ENCODE data around the gene UGT1A8. TPM values are rescaled to one million over a fixed set of nuclear protein-coding genes. Genes with fewer than 3 reads are reported as not detected.

UGT1A8 gene
- total RNA-seq, 1 donor from 2014 or later, result 0.17 TPM

DNA sequence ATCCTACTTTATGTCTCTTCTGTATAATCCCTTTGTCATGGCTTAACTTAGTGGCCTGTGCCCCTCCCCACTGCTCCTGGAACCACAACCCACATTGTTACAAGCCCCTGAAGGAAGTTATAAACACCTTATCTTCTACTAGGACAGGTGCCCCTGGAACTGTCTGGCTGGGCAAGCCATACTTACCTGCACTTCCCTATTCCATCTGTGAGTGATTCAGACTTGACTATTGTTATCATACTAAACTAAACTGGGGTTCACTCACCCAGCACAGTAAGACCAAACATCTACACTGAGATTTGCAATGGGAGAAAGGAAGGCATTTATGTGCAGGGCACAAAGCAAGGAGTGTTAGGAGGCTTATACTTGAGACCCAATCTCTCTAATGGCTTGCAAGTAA is 71.6 kb downstream of the UGT1A8 start:
- no peak for DNase-seq (ENCODE audit: extremely low spot score, unreplicated experiment)
- no peak overlapping the region for H3K27ac Mint-ChIP-seq
- no peaks in the 10 kb centered on the region for H3K4me1 Mint-ChIP-seq (ENCODE audit: unreplicated experiment)
- TF ChIP-seq, protein P1, sequence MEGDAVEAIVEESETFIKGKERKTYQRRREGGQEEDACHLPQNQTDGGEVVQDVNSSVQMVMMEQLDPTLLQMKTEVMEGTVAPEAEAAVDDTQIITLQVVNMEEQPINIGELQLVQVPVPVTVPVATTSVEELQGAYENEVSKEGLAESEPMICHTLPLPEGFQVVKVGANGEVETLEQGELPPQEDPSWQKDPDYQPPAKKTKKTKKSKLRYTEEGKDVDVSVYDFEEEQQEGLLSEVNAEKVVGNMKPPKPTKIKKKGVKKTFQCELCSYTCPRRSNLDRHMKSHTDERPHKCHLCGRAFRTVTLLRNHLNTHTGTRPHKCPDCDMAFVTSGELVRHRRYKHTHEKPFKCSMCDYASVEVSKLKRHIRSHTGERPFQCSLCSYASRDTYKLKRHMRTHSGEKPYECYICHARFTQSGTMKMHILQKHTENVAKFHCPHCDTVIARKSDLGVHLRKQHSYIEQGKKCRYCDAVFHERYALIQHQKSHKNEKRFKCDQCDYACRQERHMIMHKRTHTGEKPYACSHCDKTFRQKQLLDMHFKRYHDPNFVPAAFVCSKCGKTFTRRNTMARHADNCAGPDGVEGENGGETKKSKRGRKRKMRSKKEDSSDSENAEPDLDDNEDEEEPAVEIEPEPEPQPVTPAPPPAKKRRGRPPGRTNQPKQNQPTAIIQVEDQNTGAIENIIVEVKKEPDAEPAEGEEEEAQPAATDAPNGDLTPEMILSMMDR (conservative IDR thresholded peaks at IDR 0.05), result no peak
- no peaks in the 10 kb centered on the region for H3K36me3 Mint-ChIP-seq
- peaks cover 7% of the 10 kb centered on the region for H3K27me3 Mint-ChIP-seq
- H3K4me3 Mint-ChIP-seq, result no peak overlapping the region
- no peaks in the 10 kb centered on the region for H3K9me3 Mint-ChIP-seq

DNA sequence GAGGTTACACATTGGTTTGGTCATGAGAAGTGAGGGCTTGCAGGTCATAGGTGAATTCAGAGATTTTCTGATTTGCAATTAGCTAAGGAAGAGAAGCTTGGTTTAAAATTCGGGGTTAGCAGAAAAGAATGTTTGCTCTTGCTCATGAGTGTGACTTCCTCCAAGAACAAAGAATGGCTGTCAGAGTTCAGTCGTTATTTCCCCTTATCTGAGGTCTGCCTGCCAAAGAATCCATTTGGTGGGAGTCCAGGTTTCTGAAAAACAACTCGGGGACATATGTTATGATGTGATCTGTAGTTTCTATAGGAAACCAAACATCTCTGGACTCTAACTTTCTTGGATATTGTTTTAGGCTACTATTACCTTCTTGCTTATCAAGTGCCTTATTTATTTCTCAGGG is 72.1 kb downstream of the UGT1A8 start:
- Mint-ChIP-seq H3K27me3 (peaks cover 7% of the 10 kb centered on the region), H3K9me3 (no peaks in the 10 kb centered on the region), H3K4me1 (ENCODE audit: unreplicated experiment) (no peaks in the 10 kb centered on the region), H3K27ac (no peak overlapping the region), H3K4me3 (no peak overlapping the region), H3K36me3 (no peaks in the 10 kb centered on the region)
- DNase-seq (ENCODE audit: extremely low spot score, unreplicated experiment), result no peak
- TF ChIP-seq, protein P1 (conservative IDR thresholded peaks at IDR 0.05), result no peak

DNA sequence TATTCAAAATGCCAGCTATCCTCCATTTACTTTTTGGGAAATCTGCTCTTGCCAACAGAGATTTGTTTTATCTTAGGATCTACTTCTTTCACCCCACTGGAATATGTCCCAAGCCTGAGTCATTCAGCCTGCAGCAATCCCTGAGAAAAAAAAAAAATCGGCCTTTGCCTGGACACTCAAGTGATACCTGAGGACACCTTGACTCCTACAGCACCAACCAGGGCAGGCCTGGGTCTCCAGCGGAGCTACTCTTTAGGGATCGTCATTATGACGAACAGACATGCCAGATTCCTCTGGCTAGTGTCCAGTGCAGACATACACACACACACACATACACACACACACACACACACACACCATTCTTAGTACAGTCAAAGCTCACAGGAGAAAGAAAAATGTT is 73.0 kb downstream of the UGT1A8 start:
- H3K36me3 Mint-ChIP-seq, result no peaks in the 10 kb centered on the region
- peaks cover 7% of the 10 kb centered on the region for H3K27me3 Mint-ChIP-seq
- DNase-seq (ENCODE audit: extremely low spot score, unreplicated experiment), result no peak
- H3K4me1 Mint-ChIP-seq (ENCODE audit: unreplicated experiment), result no peaks in the 10 kb centered on the region
- no peaks in the 10 kb centered on the region for H3K9me3 Mint-ChIP-seq
- H3K27ac Mint-ChIP-seq, result no peak overlapping the region
- no peak overlapping the region for H3K4me3 Mint-ChIP-seq
- TF ChIP-seq, protein P1 (conservative IDR thresholded peaks at IDR 0.05), result no peak

DNA sequence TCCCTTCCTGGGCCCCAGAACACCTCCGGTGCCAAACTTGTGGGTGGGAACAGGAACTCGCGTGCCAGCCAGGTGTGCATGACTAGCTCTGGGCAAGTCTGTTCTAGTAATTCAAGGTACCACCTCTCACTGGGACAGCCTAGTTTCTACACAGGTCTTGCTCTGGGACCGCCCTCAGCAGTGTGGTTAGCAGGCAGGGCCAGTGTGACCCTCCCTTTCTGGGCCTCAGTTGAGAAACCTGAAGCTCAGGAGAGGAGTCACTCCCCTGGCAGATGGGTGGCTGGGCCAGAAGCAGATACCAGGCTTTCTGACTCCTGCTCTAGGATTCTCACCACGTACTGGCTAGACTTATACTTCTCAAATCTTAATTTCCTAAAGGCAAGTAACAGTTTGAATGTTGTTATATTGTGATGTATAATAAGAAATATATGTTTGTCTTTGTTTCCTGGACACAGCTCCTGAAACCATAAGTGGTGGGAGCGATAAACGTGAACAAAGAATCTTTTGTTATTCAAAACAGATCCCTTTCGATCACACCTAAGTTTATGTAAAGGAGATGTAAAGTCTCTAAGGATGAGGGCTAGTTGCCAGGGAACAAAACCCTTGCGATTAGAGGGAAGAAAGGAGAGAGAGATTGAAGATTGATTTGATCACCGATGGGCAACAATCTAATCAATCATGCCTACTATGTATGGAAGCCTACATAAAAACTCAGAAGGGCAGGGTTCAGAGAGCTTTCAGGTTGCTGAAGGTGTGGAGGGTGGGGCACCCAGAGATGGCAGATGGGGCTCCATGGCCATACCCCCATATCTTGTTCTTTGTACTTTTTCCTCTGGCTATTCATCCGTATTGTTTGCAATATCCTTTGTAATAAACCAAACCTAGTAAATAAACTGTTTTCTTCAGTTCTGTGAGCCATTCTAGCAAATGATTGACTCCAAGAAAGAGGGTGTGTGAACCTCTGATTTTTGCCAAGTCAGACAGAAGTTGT is 74.3 kb downstream of the UGT1A8 start:
- DNase-seq (ENCODE audit: extremely low spot score, unreplicated experiment), result no peak
- TF ChIP-seq, protein P1 (conservative IDR thresholded peaks at IDR 0.05), result no peak
- Mint-ChIP-seq H3K27me3 (peaks cover 4% of the 10 kb centered on the region), H3K36me3 (no peaks in the 10 kb centered on the region), H3K4me1 (ENCODE audit: unreplicated experiment) (no peaks in the 10 kb centered on the region), H3K4me3 (no peak overlapping the region), H3K27ac (no peak overlapping the region), H3K9me3 (no peaks in the 10 kb centered on the region)

DNA sequence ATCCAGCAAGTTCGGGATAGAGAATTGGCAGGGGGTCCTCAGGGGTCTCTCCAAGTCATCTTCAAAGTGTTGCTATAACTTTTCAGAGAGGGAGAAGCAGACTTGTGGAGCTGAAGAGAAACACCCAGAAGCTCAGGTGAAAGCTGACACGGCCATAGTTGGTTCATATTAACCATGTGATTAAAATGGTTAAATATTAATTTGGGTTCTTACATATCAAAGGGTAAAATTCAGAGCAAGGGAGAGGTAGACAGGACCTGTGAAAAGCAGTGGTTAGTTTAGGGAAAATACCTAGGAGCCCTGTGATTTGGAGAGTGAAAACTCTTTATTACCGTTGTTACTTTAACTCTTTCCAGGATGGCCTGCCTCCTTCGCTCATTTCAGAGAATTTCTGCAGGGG is 75.2 kb downstream of the UGT1A8 start, which contains the start of gene UGT1A6:
Gene UGT1A6, plus strand, starts transcription at position 243 of the 400 bp plus-strand sequence. Its CDS starts 115 bp downstream, at position 358.
- Mint-ChIP-seq H3K4me3 (no peak within 1 kb of the TSS), H3K9me3 (no peaks in the 10 kb centered on the region), H3K27ac (no peak within 1 kb of the TSS), H3K27me3 (peaks cover 3% of the 10 kb centered on the region), H3K36me3 (no peaks in the 10 kb centered on the region), H3K4me1 (ENCODE audit: unreplicated experiment) (no peaks in the 10 kb centered on the region)
- TF ChIP-seq, protein P1 (conservative IDR thresholded peaks at IDR 0.05), result no peak
- DNase-seq (ENCODE audit: extremely low spot score, unreplicated experiment), result no peak

Data from type B pancreatic cell (in vitro differentiated cells).